H1 (cell line): ENCODE results near the gene TBC1D25. TPM values are rescaled to one million over a fixed set of nuclear protein-coding genes. Genes with fewer than 3 reads are reported as not detected.

Experiments used
- CTCF ChIA-PET: fragments of 300-600 bp; sonication (Branson Sonifier 250); formaldehyde crosslinking; loops from one replicate; lab custom pipeline; 2021; ENCODE audit not compliant: partially characterized antibody; lab: Charles Lee
- POLR2A ChIA-PET: fragments of 300-600 bp; sonication (Branson Sonifier 250); formaldehyde crosslinking; loops from one replicate; lab custom pipeline; 2021; ENCODE audit warnings: inconsistent platforms; ENCODE audit not compliant: partially characterized antibody; lab: Charles Lee
- DNase-seq, 2 experiments: peaks; one replicate each; pipeline versions ENCODE4 v3.0.0 to v3.0.0-alpha.2; 2010 to 2022; ENCODE audit warnings: low spot score in 2 of 2, low read depth in 1 of 2, mixed read lengths in 1 of 2
- FAIRE-seq: peaks from 2 replicates; lab custom pipeline; 2011; peaks lifted over from hg19 to GRCh38; lab: Jason Lieb, UNC
- H2AFZ ChIP-seq: 2 replicates; pipeline ENCODE4 v1.8.1; 2012; ENCODE audit warnings: low read length, inconsistent platforms
- H2AK5ac ChIP-seq: 2 replicates; pipeline ENCODE4 v1.6.1; 2013; ENCODE audit warnings: low read depth, low read length
- H2BK120ac ChIP-seq: replicated peaks from 2 replicates; pipeline ENCODE3; 2013; ENCODE audit warnings: low read depth, low read length, inconsistent platforms
- H2BK12ac ChIP-seq: 2 replicates; pipeline ENCODE4 v1.6.1; 2013; ENCODE audit warnings: low read depth, low read length
- H2BK15ac ChIP-seq: 2 replicates; pipeline ENCODE4 v1.6.1; 2013; ENCODE audit warnings: low read length
- H2BK20ac ChIP-seq: 2 replicates; pipeline ENCODE4 v1.6.1; 2013; ENCODE audit warnings: low read length
- H2BK5ac ChIP-seq: 2 replicates; pipeline ENCODE4 v1.6.1; 2013; ENCODE audit warnings: low read depth, low read length
- H3K14ac ChIP-seq: 2 replicates; pipeline ENCODE4 v1.6.1; 2013; ENCODE audit warnings: inconsistent platforms; ENCODE audit not compliant: insufficient read length
- H3K18ac ChIP-seq: 2 replicates; pipeline ENCODE4 v1.6.1; 2013; ENCODE audit warnings: low read length; ENCODE audit errors: extremely low read depth
- H3K23ac ChIP-seq: 2 replicates; pipeline ENCODE4 v1.6.1; 2013; ENCODE audit warnings: inconsistent platforms; ENCODE audit not compliant: insufficient read length
- H3K23me2 ChIP-seq: 2 replicates; pipeline ENCODE4 v1.6.1; 2013; ENCODE audit warnings: low read depth, low read length
- H3K27ac ChIP-seq: 2 replicates; pipeline ENCODE4 v1.6.1; 2011; ENCODE audit warnings: low read depth, low read length, inconsistent platforms
- H3K27me3 ChIP-seq, 4 experiments: replicated peaks in 1 of 4; 1 replicate in 1 of 4; 2 replicates in 3 of 4; pipeline versions ENCODE4 v1.6.1 to v1.8.1; 2011 to 2013; ENCODE audit warnings: low read length in 3 of 4, mild to moderate bottlenecking in 3 of 4, inconsistent platforms in 2 of 4, mixed read lengths in 2 of 4, moderate library complexity in 1 of 4; ENCODE audit not compliant: control insufficient read depth in 3 of 4, insufficient read depth in 3 of 4; ENCODE audit errors: extremely low read depth in 1 of 4
- H3K36me3 ChIP-seq, 4 experiments: 2 replicates each; pipeline versions ENCODE4 v1.6.1 to v1.8.1; 2011 to 2013; ENCODE audit warnings: mild to moderate bottlenecking in 4 of 4, low read length in 3 of 4, moderate library complexity in 2 of 4, control low read depth in 1 of 4, inconsistent platforms in 1 of 4; ENCODE audit not compliant: insufficient read depth in 4 of 4, control insufficient read depth in 2 of 4
- H3K4ac ChIP-seq: replicated peaks from 2 replicates; pipeline ENCODE3; 2013; ENCODE audit warnings: low read length, low read depth, mixed read lengths, inconsistent platforms; ENCODE audit not compliant: insufficient read length
- H3K4me1 ChIP-seq, 4 experiments: replicated peaks in 1 of 4; 1 replicate in 1 of 4; 2 replicates in 3 of 4; pipeline versions ENCODE4 v1.6.1 to v1.8.1; 2011 to 2013; ENCODE audit warnings: low read length in 3 of 4, inconsistent platforms in 2 of 4, mixed read lengths in 1 of 4; ENCODE audit not compliant: insufficient read depth in 4 of 4, control insufficient read depth in 3 of 4
- H3K4me2 ChIP-seq, 2 experiments: 2 replicates each; pipeline versions ENCODE4 v1.6.1 to v1.8.1; 2011 to 2013; ENCODE audit warnings: low read depth in 2 of 2, low read length in 2 of 2, control low read depth in 1 of 2, inconsistent platforms in 1 of 2, mild to moderate bottlenecking in 1 of 2; ENCODE audit not compliant: insufficient read depth in 1 of 2
- H3K4me3 ChIP-seq, 4 experiments: fragments of 200-600, 300-600 bp in 1 of 4; sonication (generic), shearing (Covaris generic), sonication (Bioruptor Twin) in 1 of 4; 2 replicates each; pipeline versions ENCODE4 v1.5.1 to v1.8.1; 2011 to 2016; ENCODE audit warnings: low read length in 4 of 4, low read depth in 3 of 4, control low read depth in 2 of 4, inconsistent platforms in 2 of 4, mild to moderate bottlenecking in 2 of 4, mixed read lengths in 1 of 4, moderate library complexity in 1 of 4; ENCODE audit not compliant: insufficient read depth in 2 of 4; ENCODE audit errors: extremely low read depth in 1 of 4
- H3K56ac ChIP-seq: replicated peaks from 2 replicates; pipeline ENCODE3; 2013; ENCODE audit warnings: low read depth, mild to moderate bottlenecking, mixed read lengths, low read length, inconsistent platforms; ENCODE audit not compliant: insufficient read length
- H3K79me1 ChIP-seq: 2 replicates; pipeline ENCODE4 v1.6.1; 2013; ENCODE audit warnings: low read depth, low read length, control low read depth
- H3K79me2 ChIP-seq, 2 experiments: 2 replicates each; pipeline versions ENCODE4 v1.6.1 to v1.8.1; 2012 to 2013; ENCODE audit warnings: low read length in 2 of 2, mild to moderate bottlenecking in 2 of 2, inconsistent platforms in 1 of 2; ENCODE audit not compliant: insufficient read depth in 2 of 2, control insufficient read depth in 1 of 2
- H3K9ac ChIP-seq, 4 experiments: replicated peaks in 1 of 4; 1 replicate in 1 of 4; 2 replicates in 3 of 4; pipeline versions ENCODE4 v1.6.1 to v1.8.1; 2011 to 2013; ENCODE audit warnings: low read depth in 3 of 4, low read length in 3 of 4, control low read depth in 2 of 4, mild to moderate bottlenecking in 2 of 4, moderate library complexity in 2 of 4, inconsistent platforms in 1 of 4; ENCODE audit errors: extremely low read depth in 1 of 4
- H3K9me3 ChIP-seq, 2 experiments: 2 replicates each; pipeline versions ENCODE4 v1.6.1 to v1.8.1; 2012 to 2013; ENCODE audit warnings: mild to moderate bottlenecking in 2 of 2, moderate library complexity in 2 of 2, control low read depth in 1 of 2, inconsistent platforms in 1 of 2, low read depth in 1 of 2, low read length in 1 of 2, mixed read lengths in 1 of 2; ENCODE audit not compliant: insufficient read depth in 2 of 2
- H4K20me1 ChIP-seq, 2 experiments: replicated peaks in 1 of 2; 2 replicates each; pipeline versions ENCODE3 to v1.8.1; 2011 to 2013; ENCODE audit warnings: inconsistent platforms in 2 of 2, low read length in 2 of 2, mild to moderate bottlenecking in 1 of 2; ENCODE audit not compliant: insufficient read depth in 2 of 2, control insufficient read depth in 1 of 2
- H4K5ac ChIP-seq: 2 replicates; pipeline ENCODE4 v1.6.1; 2013; ENCODE audit warnings: low read length, low read depth, mixed read lengths, inconsistent platforms; ENCODE audit not compliant: insufficient read length
- H4K8ac ChIP-seq: 2 replicates; pipeline ENCODE4 v1.8.0; 2013; ENCODE audit warnings: mild to moderate bottlenecking, moderate library complexity, low read length, inconsistent platforms; ENCODE audit not compliant: insufficient read depth; ENCODE audit errors: extremely low read depth
- H4K91ac ChIP-seq: replicated peaks from 2 replicates; pipeline ENCODE3; 2013; ENCODE audit warnings: low read length, mixed read lengths, inconsistent platforms; ENCODE audit not compliant: insufficient read length
- BCL11A ChIP-seq, 2 experiments: IDR thresholded peaks; one replicate each; pipeline ENCODE4 v1.6.1; 2011; ENCODE audit warnings: low read depth in 2 of 2, low read length in 2 of 2, mild to moderate bottlenecking in 2 of 2
- CBX5 ChIP-seq: fragments of 300-800, 300-1000 bp; sonication (generic); IDR thresholded peaks from 2 replicates; pipeline ENCODE4 v1.7.1; 2016; ENCODE audit warnings: antibody characterized with exemption, low read length, low read depth
- CBX8 ChIP-seq: fragments of 300-800, 300-1000 bp; sonication (generic); IDR thresholded peaks from 2 replicates; pipeline ENCODE4 v1.7.1; 2016; ENCODE audit warnings: low read depth, low read length, borderline replicate concordance
- FOSL1 ChIP-seq: IDR thresholded peaks from 2 replicates; pipeline ENCODE4 v1.6.1; 2011; ENCODE audit warnings: mild to moderate bottlenecking, low read depth, low read length, moderate library complexity; ENCODE audit not compliant: insufficient read depth
- HDAC6 ChIP-seq: IDR thresholded peaks from one replicate; pipeline ENCODE4 v1.7.1; 2012; ENCODE audit warnings: low read depth, mild to moderate bottlenecking, inconsistent platforms, low read length, moderate library complexity
- JUND ChIP-seq: IDR thresholded peaks from 2 replicates; pipeline ENCODE4 v1.6.1; 2011; ENCODE audit warnings: mild to moderate bottlenecking, improper control_type of control experiment, low read length
- KDM4A ChIP-seq: IDR thresholded peaks from one replicate; pipeline ENCODE4 v1.7.1; 2012; ENCODE audit warnings: low read depth, mild to moderate bottlenecking, moderate library complexity, low read length, inconsistent platforms; ENCODE audit not compliant: severe bottlenecking
- SIN3A ChIP-seq, 2 experiments: IDR thresholded peaks in 1 of 2; conservative IDR thresholded peaks in 1 of 2; 2 replicates each; pipeline ENCODE4 v1.6.1; 2011 to 2012; ENCODE audit warnings: low read length in 2 of 2, improper control_type of control experiment in 1 of 2, low read depth in 1 of 2, mild to moderate bottlenecking in 1 of 2
- SIX5 ChIP-seq: IDR thresholded peaks from 2 replicates; pipeline ENCODE4 v1.6.1; 2011; ENCODE audit warnings: mild to moderate bottlenecking, low read depth, low read length
- SP1 ChIP-seq: IDR thresholded peaks from 2 replicates; pipeline ENCODE4 v1.6.1; 2011; ENCODE audit warnings: low read depth, low read length
- SUZ12 ChIP-seq: fragments of 200-600 bp; sonication (generic); IDR thresholded peaks from 2 replicates; pipeline ENCODE4 v1.6.1; 2012; ENCODE audit warnings: mild to moderate bottlenecking, inconsistent platforms, low read length, moderate library complexity, mixed read lengths
- YY1 ChIP-seq: IDR thresholded peaks from 2 replicates; pipeline ENCODE4 v1.6.1; 2011; ENCODE audit warnings: low read depth, mild to moderate bottlenecking, low read length
- ZNF274 ChIP-seq: IDR thresholded peaks from 2 replicates; pipeline ENCODE4 v1.7.0; 2012; ENCODE audit warnings: low read length, borderline replicate concordance; ENCODE audit errors: extremely low read depth
- WGBS, 2 experiments: shearing (Covaris generic) in 1 of 2; methylation state at CpG; one replicate each; pipeline versions ENCODE4 v1.1.6 to v1.1.7; 2013 to 2015; ENCODE audit warnings: low lambda C conversion rate in 2 of 2, mixed read lengths in 2 of 2, inconsistent platforms in 1 of 2, low coverage in 1 of 2, missing lambda C conversion rate in 1 of 2; ENCODE audit not compliant: insufficient replicate concordance in 2 of 2, insufficient coverage in 1 of 2, insufficient read length in 1 of 2; ENCODE audit errors: extremely low coverage in 1 of 2, missing lambda C conversion rate in 1 of 2; 5-methylcytosine and 5-hydroxymethylcytosine counted together
- polyA plus RNA-seq, 7 experiments: library from polyadenylated mRNA; depleted of rRNA in 3 of 7; stranded (reverse) in 5 of 7; unstranded in 2 of 7; fragments of >200 nt in 5 of 7; fragments of 200-250 nt in 2 of 7; gene quantifications; 1 replicate in 5 of 7; 2 replicates in 1 of 7; 4 replicates in 1 of 7; pipeline versions ENCODE4 v1.2.1 to v1.2.3, GENCODE V29; 2011 to 2013; ENCODE audit warnings: missing spikeins in 2 of 7, mixed read lengths in 2 of 7
- total RNA-seq: library from RNA; stranded (reverse); fragmentation: NEBNext Ultra II Directional; extraction: Animal tissue kit (Norgen Biotek cat#: 25700); gene quantifications from 2 replicates; pipeline ENCODE4 v1.2.1, GENCODE V29; 2021
- TF ChIP-seq, protein P1 (sequence below): IDR thresholded peaks from 2 replicates; pipeline ENCODE4 v1.6.1; 2011; ENCODE audit warnings: low read length, improper control_type of control experiment

The TBC1D25 gene
- total and polyA plus RNA-seq, 2 of the 8 experiments (the other 6 are each of a cell fraction or from before 2014, with no cell fraction given), result 6.5 to 6.8 TPM

GRCh38 chrX:48497871-48498270 lies 41.6 kb upstream of the TBC1D25 start:
- no peak for DNase-seq
- Histone ChIP-seq H3K4me3 (no peak overlapping the region), H3K23me2 (no peaks in the 10 kb centered on the region), H4K5ac (no peak overlapping the region), H4K91ac (no peak overlapping the region), H2BK120ac (no peak overlapping the region), H2BK15ac (no peak overlapping the region), H4K8ac (no peak overlapping the region), H3K18ac (no peak overlapping the region), H3K36me3 (no peaks in the 10 kb centered on the region), H3K27ac (no peak overlapping the region), H3K4me2 (no peak overlapping the region), H2BK12ac (no peak overlapping the region), H2AK5ac (no peak overlapping the region), H3K79me2 (no peaks in the 10 kb centered on the region), H3K14ac (no peak overlapping the region), H3K27me3 (no peaks in the 10 kb centered on the region), H3K4ac (no peak overlapping the region), H2BK5ac (no peak overlapping the region), H3K4me1 (no peaks in the 10 kb centered on the region; a peak in 1 of 7 replicates), H2AFZ (no peak overlapping the region), H3K9ac (no peak overlapping the region), H2BK20ac (no peak overlapping the region), H3K56ac (no peak overlapping the region), H3K23ac (no peak overlapping the region), H4K20me1 (no peaks in the 10 kb centered on the region), H3K9me3 (no peaks in the 10 kb centered on the region), H3K79me1 (no peaks in the 10 kb centered on the region)
- WGBS, 2 experiments, result 81% methylated on average over 4 of the region's 5 CpGs; no CpG with 5 or more reads in 1 of the 2 experiments
- ChIA-PET POLR2A (no interaction called here), CTCF (interaction anchor here (1.0 kb wide), 1 partner anchor 414 kb away, joined by 3 read pairs; no protein-coding TSS in a partner anchor)
- FAIRE-seq, result no peak
- TF ChIP-seq SIX5 (no peak), SIN3A (conservative IDR thresholded peaks at IDR 0.05 in 1 of 2, IDR thresholded peaks at IDR 0.05 in 1 of 2; ENCODE audit: low read depth in 1 of 2, low read length in 2 of 2) (no peak), JUND (no peak), BCL11A (IDR thresholded peaks at IDR 0.05; ENCODE audit: low read depth in 2 of 2, low read length in 2 of 2) (no peak), CBX8 (no peak), SUZ12 (no peak), KDM4A (no peak), YY1 (no peak), SP1 (no peak), FOSL1 (no peak), HDAC6 (no peak), ZNF274 (no peak), CBX5 (no peak)
- TF ChIP-seq, protein P1, sequence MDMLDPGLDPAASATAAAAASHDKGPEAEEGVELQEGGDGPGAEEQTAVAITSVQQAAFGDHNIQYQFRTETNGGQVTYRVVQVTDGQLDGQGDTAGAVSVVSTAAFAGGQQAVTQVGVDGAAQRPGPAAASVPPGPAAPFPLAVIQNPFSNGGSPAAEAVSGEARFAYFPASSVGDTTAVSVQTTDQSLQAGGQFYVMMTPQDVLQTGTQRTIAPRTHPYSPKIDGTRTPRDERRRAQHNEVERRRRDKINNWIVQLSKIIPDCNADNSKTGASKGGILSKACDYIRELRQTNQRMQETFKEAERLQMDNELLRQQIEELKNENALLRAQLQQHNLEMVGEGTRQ, result no peak
